Stimulated activated naive CD4-positive, alpha-beta T cell (primary cell): ENCODE measurements around the gene SLC12A9.

Source experiments
- DNase-seq, 6 experiments: peaks; one replicate each; lab custom pipeline; 2025; lab: John Stamatoyannopoulos, UW

SLC12A9 gene

DNA sequence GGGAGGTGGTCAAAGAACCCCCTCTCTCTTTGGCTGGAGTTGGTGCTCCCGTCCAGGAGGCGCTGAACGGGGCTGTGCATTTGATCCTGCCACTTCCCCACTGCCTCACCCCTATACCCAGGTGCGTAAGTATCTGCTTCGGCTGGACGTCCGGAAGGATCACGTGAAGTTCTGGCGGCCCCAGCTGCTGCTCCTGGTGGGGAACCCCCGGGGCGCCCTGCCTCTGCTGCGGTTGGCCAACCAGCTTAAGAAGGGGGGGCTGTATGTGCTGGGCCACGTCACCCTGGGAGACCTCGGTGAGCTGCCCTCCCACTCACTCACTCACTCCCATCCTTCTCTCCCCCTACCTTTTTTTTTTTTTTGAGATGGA, 9.1 kb downstream of the SLC12A9 start:
- DNase-seq, result no peak

DNA sequence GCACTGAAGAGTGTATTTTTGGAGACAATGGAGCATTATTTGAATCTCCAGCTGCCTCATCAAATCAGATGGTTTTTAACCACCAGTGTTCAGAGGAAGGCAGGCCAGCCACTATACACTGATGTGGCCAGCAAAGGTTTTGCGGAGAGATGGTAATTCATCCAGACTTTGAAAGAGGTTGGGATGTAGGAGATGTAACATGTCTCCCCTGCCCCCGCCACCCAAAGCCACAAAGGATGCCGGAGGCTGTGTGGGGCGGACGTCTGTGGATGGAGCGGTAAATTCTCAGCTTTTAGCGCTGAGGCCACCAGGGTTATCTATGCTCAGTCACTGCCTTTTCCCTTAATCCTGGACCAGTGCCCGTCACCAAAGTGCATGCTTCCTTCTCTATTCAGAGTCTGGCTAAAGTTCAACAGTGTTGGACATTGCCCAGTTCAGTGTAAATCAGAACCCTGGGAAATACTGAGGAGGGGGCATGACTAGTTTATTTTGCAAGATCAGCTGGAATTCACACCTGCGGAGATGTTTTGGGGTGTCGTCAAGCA, 11.0 kb downstream of the SLC12A9 start:
- no peak for DNase-seq

DNA sequence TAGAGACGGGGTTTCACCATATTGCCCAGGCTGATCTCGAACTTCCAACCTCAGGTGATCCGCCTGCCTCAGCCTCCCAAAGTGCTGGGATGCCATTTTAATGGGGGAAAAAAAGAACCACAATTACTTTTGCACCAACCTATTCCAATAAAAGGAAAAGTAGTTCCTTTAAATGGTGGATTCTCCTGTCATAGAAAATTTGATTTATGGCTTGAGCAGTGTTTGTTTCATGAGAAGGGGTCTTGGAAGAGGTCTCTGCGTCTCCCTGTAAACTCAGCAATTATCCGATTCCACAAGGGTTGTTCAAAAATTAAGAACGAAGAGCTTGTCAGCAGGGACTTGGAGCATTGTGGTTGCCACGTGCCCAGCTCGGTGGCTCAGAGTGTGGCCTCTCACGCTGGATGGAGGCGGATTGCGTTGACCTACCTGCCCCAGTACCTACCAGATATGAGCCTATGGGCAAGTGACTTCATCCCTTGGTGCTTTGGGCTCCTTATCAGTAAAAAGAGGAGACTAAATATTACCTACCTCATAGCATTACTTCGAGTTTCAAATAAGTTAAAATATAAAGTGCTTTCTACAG, 11.8 kb downstream of the SLC12A9 start:
- no peak for DNase-seq

DNA sequence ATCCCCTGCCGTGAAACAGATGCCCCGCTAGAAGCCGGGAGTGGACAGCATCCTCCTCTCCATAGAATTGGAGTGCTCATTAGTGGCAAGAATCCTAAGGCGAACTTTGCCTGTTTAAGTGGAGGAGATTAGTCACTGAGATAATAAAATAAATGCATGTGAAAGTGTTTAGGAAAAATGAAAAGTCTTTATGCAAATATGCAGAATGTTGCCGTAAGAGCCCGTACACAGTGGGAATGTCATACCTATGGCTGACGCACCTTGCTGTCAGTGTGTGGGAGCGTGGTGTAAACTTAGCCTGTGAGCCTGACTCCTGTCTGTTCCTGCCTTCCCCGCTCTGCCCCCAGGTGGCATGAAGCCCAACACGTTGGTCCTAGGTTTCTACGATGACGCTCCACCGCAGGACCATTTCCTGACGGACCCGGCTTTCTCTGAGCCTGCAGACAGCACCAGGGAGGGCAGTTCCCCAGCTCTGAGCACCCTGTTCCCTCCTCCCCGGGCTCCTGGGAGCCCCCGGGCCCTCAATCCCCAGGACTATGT, 12.9 kb downstream of the SLC12A9 start:
- no peak for DNase-seq

DNA sequence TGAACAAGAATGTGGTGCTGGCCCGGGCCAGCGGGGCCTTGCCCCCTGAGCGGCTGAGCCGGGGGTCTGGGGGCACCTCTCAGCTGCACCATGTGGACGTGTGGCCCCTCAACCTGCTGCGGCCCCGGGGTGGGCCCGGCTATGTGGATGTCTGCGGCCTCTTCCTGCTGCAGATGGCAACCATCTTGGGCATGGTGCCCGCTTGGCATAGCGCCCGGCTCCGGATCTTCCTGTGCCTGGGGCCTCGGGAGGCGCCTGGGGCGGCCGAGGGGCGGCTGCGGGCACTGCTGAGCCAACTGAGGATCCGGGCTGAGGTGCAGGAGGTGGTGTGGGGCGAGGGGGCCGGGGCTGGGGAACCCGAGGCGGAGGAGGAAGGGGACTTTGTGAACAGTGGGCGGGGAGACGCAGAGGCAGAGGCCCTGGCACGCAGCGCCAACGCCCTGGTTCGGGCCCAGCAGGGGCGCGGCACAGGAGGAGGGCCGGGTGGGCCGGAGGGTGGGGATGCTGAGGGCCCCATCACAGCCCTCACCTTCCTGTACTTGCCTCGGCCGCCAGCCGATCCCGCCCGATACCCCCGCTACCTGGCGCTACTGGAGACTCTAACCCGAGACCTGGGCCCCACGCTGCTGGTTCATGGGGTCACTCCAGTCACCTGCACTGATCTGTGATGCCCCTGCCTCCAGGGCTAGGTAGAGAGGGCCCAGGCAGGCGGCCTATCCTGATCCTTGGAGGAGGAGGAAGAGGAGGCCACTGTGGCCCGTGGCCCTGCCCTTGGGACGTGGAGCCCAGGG, 13.6 kb downstream of the SLC12A9 start:
- peak in 4 of 6 experiments; percentile 30 to 65 (median 50) for DNase-seq

DNA sequence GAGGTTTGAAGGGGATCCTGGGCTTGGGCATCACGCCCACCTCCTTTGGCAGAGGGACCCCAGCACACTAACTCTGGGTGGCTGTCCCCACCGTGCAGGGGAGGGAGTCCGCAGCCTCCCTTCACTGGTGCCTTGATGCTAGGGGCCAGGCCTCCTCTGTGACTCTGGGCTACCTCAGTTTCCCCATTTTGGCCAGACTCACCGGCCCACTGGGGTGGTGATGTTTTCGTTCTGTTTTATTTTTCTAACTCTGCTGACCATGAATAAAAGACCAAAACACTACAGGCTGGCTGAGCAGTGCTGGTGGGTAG, 14.2 kb downstream of the SLC12A9 start:
- no peak for DNase-seq

DNA sequence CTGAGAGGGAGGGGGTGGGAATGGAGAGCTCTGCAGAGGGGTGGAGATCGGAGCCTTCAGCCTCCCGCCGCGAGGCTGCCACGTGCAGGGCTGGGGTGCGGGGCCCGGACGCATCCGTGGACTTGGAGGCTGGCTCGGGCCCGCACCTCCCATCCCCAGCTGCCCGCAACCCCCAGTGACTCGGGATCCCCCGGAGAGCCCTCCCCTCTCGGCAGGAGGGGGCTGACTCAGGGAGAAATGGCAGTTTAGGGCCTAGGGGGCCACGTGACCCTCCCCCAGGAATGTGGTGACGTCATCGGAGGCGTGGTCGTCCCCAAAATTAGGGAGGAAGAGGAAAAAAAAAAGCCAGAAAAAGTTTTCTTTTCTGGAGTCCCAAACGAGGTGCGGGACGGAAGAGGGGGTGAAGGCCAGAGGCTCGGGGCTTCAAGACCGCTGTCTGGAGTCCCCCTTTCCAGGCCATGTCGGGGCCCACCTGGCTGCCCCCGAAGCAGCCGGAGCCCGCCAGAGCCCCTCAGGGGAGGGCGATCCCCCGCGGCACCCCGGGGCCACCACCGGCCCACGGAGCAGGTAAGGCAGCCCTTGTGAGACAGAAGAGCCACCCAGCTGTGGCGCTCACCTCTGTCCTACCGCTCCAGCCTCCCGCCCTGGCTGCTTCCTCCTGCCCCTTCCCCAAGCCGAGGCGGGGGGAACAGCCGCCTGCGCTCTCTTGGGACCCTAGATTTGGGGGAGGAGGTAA, 14.7 kb downstream of the SLC12A9 start, which contains the start of gene TRIP6:
TSS of gene TRIP6 (plus strand) at position 348 of the 736 bp plus-strand sequence. CDS start at position 459, 111 bp downstream.
- DNase-seq, result peak in 5 of 6 experiments; percentile 23 to 59 (median 35)

DNA sequence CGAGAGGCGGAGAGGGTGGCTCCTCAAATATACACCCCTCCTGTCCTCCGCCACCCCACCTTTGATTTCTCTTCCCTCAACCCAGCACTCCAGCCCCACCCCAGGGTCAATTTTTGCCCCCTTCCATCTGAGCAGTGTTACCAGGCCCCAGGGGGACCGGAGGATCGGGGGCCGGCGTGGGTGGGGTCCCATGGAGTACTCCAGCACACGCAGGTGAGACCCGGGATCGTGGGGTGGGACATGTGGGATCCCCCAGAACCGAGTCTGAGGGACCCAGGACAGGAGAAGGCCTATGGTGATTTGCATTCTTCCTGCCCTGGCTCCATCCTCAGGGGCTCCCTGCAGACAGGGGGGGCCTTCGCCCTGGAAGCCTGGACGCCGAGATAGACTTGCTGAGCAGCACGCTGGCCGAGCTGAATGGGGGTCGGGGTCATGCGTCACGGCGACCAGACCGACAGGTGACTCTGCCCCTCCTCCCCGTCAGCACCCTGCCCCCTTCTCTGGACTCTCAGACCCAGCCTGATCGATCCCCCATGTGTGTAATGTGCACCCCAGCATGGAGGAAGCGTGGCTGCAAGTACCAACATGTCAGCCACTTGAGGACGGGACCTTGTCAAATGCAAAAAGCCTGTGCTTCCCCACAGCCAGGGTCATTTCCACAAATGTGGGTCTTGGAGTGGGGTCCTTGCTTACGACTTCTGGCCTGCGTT, 15.4 kb downstream of the SLC12A9 start:
- no peak for DNase-seq

DNA sequence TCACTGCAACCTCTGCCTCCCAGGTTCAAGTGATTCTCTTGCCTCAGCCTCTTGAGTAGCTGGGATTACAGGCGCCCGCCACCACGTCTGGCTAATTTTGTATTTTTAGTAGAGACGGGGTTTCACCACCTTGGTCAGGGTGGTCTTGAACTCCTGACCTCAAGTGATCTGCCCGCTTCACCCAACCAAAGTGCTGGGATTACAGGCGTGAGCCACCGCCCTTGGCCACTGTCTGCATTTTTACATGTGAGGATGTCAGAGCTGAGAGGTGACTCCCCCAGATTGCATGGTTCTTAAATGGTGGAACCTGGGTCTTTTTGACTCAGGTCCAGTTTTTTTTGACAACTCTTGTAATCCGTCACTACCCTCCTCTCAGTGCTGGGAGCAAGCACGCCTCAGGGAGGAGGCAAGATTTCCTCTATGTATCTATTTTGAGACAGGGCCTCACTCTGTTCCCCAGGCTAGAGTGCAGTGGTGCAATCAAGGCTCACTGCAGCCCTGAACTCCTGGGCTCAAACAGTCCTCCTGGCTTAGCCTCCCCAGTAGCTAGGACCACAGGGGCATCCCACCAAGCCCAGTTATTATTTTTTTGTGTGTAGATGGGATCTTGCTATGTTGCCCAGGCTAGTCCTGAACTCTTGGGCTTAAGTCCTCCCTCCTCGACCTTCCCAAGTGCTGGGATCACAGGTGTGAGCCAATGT, 21.2 kb downstream of the SLC12A9 start:
- no peak for DNase-seq

DNA sequence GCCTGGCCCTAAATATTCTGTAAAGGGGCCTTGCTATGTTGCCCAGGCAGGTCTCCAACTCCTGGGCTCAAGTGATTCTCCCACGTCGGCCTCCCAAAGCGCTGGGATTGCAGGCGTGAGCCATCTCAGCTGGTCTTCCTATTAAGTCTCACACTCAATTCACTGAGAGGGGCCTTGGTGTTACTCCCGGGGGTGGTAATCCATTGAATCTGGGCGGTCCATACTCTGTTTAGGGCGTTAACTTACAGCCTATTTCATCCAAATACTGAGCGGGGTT, 21.7 kb downstream of the SLC12A9 start:
- DNase-seq, result no peak

DNA sequence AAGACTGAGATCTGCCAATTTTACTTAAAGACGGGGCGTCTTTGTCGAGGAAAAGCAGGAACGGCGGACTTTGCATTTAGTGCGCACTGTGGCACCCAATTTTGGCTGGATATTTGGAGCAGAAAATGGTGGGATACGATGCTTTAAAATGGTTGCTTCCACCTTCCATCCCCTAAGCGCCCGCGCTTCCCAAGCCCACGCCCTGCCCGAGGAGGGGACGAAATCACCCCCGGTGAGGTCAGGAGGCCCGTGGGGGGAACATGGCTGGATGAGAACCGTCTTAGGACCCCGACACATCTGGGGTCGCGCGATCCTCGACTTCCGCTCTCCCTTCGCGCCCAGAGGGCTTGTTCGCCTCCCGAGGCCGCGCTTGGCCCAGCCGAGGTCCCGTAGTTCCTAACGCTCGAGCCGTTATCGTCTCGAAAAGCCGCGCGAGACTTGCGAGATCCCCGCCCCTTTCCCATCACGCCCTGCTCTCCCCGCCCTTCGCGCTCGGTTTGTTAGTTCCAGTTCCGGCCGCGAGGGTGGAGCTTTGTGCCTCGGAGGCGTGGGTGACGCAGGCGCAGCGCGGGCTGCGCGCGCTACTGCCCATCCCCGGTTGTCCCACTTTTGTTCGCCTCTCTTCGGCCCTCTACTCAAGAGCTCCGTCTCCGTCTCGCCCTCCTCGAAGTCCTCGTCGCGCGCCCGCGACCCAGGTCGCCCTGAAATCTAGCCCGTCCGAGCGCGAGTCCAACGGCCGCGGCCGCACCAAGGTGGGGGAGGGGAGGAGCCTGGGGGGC, 22.3 kb downstream of the SLC12A9 start, which contains the start of gene SRRT:
TSS of gene SRRT (plus strand) at position 527 of the 779 bp plus-strand sequence. CDS start 488 bp downstream, outside the sequence.
- peak; percentile 92 to 98 (median 96) for DNase-seq

DNA sequence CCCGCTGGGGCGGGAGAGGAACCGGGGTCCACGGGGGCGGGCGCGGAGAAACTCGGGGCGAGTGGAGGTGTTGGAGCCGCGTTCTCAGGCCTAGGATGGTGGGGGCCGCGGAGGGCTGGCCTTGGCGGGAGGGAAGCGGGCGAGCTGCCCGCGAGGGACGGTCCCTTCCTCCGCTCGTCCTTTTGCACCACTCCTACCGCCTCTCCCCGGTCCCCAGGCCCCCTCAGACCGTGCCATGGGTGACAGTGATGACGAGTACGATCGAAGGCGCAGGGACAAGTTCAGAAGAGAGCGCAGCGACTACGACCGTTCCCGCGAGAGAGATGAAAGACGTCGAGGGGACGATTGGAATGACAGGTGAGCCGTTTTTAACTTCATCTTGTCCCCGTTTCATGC, 22.8 kb downstream of the SLC12A9 start:
- peak in 4 of 6 experiments; percentile 25 to 54 (median 41) for DNase-seq

DNA sequence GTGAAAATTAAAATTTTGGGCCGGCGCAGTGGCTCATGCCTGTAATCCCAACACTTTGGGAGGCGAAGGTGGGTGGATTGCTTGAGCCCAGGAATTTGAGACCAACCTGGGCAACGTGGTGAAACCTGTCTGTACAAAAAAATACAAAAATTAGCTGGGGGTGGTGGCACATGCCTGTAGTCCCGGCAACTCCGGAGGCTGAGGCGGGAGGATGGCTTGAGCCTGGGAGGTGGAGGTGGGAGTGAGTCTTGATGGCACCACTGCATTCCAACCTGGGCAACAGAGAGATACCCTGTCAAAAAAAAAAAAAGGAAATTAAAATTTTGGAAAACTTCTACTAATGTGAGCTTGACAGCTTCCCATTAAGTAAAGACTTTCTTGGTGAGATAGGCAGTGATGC, 25.5 kb downstream of the SLC12A9 start:
- DNase-seq, result no peak

DNA sequence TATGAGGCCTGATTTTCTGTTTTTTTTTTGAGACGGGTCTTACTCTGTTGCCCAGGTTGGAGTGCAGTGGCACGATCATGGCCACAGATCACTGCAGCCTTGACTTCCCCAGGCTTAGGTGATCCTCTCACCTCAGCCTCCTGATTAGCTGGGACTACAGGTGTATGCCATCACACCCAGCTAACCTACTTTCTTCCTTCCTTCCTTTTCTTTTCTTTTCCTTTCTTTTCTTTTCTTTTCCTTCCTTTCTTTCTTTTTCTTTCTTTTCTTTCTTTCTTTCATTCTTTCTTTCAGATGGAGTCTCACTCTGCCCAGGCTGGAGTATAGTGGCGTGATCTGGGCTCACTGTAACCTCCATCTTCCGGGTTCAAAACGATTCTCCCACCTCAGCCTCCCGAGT, 26.2 kb downstream of the SLC12A9 start:
- no peak for DNase-seq

DNA sequence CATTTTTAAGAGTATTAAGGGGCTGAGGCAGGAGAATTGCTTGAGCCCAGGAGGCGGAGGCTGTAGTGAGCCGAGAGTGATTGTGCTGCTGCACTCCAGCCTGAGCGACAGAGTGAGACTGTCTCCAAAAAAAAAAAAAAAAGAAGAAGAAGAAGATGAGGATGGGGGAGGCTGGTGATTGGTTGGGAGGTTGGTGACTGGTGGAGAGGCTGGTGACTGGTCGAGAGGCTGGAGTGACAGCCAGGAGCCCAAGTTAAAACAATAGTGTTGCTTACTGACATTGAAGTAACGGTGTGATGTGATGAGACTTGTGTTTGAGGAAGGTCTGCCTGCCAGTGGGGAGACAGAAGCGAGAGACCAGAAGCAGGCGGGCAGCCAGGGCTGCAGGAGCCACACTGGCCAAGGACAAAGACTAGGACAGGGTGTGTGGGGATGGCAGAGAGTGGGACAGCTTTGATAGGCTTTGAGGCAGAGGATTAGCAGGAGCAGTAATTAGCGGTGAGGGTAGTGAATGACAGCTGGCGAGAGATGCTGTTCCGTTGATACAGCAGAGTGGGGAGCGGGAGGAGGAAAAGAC, 27.3 kb downstream of the SLC12A9 start:
- no peak for DNase-seq

DNA sequence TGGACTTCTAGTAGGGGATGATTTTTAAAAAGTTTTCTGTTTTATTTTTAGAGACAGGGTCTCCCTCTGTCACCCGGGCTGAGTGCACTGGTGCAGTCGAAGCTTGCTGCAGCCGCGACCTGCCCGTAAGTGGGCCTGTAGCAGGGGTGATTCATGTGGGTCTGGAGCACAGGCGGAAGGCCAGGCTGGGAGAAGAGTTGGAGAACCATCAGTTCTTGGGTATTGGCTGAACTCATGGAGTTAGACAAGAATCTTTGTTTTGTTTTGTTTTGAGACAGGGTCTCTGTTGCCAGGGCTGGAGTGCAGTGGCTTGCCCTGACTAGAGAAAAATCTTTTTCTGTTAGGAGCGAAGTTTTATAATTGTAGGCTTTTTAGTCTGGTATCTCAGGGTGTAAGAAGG, 28.1 kb downstream of the SLC12A9 start:
- no peak for DNase-seq

DNA sequence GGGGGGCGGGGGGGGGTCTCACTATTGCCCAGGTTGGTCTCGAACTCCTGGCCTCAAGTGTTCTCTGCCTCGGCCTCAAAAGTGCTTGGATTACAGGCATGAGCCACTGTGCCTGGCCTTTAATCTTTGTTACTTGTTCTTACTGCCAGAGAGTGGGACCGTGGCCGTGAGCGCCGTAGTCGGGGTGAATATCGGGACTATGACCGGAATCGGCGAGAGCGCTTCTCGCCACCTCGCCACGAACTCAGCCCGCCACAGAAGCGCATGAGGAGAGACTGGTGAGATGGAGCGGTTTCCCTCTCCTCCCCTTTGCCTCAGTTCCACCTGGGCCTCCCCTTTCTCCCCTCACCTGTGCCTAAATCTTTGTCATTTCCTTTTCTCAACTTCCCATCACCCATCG, 28.6 kb downstream of the SLC12A9 start:
- no peak for DNase-seq

DNA sequence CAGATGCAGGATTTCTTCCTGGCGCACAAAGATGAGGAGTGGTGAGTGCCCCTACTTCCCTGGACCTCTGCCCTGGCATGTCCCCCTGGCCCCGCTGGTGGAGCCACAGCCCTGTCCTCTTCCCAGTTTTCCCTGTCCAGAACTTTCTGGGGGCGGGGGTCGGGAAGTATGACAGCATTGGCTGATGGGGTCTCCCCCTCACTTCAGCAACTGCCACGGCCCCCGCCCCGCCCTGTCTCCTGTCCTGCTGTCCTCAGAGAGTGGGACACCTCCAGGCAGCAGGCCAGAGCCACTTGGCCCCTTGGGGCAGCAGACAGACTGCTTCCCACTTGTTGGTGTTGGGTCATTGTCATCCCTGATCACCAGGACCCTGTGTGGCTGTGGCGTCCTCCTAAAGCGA, 29.7 kb downstream of the SLC12A9 start:
- no peak for DNase-seq

DNA sequence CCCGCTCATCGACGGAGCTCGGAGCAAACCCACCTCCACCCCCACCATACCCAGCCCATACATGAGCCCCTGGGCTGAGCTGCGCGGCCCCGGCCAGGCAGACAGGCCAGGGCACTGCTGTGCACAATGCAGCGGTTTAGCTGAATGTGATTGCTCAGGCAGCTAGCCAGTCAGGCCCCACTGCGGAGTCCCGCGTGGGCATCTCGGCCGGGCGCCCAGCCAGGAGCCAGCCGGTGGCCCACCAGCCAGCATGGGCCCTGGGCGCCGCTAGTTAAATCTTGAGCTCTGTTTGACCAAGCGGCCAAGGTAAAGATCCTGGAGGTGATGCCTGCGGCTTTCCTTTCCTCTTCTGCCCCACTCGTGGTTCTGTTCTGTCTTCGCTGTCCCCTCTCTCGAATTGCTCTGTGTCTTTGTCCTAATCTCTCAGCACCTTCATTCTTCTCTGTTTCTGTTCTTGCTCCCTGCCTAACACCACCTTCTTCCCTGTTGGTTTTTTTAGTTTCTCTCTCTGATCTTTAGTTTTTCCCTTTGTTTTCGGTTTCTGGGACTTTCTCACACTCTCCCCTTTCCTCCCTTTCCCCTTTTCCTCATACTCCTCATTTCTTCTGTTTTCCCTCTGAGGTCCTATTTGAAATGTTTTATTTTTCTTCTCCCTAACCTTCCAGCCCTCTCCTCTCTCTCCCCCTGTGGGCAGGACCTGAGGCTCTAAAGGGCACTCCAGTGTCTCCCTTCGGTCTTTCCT, 30.4 kb downstream of the SLC12A9 start:
- DNase-seq, result no peak
